COLO668 (cell line): Measurements from ENCODE around the gene CDK6.
"Not testable (repeated sequence)": the region's sequence is repeated elsewhere in the genome, so short reads cannot be mapped to it uniquely, and the experiment has no call there.

ENCODE experiments used
- DNase-seq: peaks from one replicate; lab custom pipeline; 2025; ENCODE audit not compliant: unreplicated experiment; lab: John Stamatoyannopoulos, UW

CDK6 gene

DNA sequence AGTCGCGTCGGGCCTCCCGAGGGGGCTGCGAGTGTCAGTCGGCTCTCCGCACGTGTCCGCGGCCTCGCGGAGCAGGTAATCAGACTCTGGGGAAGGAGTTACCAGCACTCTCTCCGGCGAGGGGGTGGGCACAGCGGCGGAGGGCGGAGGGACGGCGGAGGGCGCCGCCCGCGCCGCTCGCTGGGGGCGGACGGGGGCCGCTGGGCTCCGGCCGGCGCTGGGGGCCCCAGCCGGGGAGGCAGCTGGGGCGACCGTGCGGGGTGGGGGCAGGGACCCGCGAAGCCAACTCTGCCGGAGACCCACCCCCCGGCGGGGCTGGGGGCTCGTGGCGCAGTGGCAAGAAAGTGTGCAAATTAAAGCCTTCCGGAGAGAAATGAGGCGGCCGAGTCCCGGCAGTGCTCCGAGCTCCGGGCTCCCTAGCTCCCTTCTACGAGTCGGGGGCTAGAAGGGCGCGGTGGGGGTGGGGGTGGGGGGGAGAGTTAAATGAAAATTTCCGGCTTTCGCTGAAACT, at the start of gene CDK6:
Gene CDK6 (minus strand): TSS at position 85 of the 511 bp plus-strand sequence. CDS start 3,250 bp downstream, outside the sequence.
- peak; percentile 17 for DNase-seq

DNA sequence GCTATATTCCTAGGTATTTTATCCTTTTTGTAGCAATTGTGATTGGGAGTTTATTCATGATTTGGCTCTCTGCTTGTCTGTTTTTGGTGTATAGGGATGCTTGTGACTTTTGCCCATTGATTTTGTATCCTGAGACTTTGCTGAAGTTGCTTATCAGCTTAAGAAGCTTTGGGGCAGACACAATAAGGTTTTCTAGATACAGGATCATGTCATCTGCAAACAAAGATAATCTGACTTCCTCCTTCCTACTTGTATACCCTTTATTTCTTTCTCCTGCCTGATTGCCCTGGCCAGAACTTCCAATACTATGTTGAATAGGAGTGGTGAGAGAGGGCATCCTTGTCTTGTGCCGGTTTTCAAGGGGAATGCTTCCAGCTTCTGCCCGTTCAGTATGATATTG, 49.7 kb upstream of the CDK6 start:
- DNase-seq, result not testable (repeated sequence)

DNA sequence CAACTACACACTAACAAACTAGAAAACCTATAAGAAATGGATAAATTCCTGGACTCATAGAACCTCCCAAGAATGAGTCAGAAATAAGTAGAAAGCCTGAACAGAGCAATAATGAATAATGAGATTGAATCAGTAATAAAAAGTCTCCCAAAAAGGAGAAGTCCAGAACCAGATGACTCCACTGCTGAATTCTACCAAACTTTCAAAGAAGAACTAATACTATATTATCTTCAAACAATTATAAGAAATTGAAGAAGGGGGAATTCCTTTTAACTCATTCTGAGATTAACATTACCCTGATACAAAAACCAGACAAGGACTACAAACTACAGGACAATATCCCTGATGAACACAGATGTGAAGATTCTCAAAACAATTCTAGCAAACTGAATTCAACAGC, 47.8 kb upstream of the CDK6 start:
- no peak for DNase-seq

DNA sequence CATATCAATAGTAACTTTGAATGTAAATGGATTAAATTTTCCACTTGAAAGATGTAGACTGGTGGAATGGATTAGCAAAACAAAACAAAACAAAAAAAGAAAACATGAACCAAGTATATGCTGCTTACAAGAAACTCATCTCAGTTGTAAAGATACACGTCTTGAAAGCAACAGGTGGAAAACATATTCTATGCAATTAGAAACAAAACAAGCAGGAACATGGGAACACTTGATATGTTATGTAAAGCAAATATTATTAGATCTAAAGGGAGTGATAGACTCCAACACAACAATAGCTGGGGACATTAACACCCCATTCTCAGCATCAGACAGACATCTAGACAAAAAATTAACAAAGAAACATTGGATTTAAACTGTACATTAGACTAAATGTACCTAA, 46.4 kb upstream of the CDK6 start:
- DNase-seq, result no peak

DNA sequence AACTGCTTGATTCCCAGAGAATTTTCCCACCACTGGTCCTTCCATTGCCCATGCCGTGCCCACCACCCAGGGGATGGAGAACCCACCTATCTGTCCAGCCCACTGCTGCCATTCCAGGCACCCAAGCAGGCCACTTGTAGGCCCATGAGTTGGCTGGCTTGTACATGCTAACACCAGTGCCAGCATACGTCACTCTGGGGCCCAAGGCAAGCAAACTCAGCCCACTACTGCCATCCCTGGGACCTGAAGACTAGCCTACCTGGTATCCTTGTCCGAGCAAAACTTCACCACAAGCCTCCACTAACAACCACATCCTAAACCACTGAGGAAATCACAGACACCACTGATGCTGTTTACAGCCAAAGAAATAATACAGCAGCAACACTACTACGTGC, 44.7 kb upstream of the CDK6 start:
- DNase-seq, result no peak

DNA sequence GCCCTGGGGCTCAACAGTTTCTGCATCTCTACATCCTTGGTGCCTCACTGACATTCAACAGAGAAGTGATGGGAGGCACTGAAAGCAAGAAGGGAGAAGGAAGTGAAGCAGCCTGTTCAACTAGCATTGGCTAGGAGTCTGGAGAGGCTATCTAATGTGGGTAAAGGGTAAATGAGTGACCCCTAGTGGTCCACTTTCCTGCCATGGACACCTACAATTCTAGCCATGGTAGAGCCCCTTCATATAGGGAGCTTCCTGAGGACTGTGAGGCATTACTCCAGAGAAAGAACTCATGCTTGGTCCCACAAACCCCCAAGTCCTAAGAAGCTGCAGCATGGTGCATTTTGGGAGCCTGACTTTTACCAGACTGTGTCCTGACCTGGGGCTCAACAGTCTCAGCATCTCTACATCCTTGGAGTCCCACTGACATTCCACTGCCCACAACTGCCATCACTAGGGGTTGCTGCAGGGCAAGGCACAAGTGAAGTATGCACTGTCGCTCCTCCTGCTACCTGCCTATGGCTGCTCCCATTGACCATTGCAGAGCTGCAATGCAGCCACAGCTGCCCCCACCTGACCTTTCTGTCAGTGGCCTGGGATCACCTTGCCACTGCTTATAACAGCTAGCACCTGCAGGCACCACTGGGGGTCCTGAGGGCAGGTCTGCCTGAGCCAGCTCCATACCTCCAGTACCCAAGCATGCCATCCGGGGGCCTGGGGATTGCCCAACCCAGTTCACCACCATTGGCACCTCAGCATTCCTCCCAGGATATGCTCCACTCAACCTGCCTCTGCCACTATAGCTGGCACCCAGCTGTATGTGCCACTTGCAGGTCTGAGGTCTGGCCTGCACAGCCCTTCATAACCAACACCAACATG, 44.1 kb upstream of the CDK6 start:
- no peak for DNase-seq

DNA sequence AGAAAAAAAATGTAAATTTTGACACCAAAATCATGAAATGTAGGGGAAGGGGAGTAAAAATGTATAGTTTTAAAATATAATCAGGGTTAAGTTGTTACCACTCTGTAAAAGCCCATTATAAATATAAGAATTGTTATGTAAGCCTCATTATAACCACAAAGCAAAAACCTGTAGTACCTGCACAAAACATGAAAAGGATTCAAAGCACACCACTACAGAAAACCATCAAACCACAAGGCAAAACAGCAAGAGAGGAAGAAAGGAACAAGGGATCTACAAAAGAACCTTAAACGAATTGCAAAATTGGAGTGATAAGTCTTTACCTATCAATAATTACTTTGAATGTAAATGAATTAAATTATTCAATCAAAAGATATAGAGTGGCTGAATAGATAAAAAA, 41.0 kb upstream of the CDK6 start:
- no peak for DNase-seq

DNA sequence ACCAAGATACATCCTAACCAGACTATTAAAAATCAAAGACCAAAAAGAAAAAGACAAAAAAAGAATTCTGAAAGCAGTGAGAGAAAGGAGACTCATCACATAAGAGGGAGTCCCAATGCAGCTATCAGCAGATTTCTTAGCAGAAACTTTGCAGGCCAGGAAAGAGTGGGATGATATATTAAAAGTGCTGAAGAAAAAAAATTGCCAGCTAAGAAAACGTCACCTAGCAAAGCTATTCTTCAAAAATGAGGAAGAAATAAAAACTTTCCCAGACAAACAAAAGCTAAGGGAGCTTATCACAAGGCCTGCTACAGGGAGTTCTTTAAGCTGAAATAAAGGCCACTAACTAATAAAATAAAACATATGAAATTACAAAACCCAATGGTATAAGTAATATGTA, 40.5 kb upstream of the CDK6 start:
- DNase-seq, result no peak

DNA sequence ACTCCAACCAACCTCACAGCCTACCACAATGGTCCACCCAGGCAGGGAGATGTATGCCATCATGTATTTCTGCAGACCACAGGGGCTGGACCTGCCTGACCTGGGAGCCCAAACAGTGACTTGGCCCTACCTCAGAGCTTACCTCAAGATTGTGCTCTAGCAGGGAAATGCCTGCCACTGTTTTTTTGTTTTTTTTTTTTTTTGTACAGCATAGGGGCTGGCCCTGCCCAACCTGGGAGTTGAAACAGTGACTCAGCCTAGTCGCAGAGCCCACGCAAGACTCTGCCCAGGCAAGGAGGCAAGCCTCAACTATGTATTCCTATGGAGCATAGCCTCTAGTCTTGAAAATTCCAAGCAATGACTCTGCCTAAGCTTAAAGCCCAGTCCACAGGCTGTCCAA, 39.3 kb upstream of the CDK6 start:
- no peak for DNase-seq

DNA sequence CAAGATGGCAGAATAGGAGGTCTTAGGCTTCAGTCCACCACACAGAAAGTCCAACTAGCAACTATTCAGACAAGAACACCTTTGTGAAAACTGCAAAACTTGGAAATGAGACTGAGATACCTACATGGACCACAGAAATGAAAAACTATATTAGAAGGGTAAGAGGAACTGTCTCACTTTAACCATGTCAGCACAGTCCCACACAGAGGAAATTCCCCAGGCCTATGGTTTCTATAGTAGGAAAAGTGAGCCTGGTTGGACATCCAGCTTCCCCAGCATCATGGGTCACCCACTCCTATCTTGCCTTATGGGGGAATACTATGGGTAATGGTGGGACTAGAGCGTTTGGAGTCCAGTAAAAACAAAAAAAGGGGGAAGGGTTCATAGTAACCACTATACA, 38.8 kb upstream of the CDK6 start:
- DNase-seq, result no peak

DNA sequence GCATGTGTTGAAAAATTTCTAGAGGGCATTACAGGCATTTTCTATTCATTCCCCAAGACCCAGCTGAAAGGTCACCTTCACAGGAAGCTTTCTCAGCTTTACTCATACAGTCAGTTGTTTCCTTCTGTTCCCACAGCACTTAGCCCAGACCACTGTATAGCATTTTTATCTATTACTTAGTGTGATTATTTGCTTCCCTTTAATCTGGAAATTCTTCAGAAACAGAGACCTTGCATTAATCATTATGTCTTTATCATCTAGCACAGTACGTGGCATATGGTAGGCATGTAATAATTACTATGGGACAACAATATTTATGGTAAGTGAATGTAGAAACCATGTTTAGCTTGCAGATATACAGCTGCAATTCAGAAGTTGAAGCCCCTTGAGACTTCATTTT, 38.2 kb upstream of the CDK6 start:
- no peak for DNase-seq

DNA sequence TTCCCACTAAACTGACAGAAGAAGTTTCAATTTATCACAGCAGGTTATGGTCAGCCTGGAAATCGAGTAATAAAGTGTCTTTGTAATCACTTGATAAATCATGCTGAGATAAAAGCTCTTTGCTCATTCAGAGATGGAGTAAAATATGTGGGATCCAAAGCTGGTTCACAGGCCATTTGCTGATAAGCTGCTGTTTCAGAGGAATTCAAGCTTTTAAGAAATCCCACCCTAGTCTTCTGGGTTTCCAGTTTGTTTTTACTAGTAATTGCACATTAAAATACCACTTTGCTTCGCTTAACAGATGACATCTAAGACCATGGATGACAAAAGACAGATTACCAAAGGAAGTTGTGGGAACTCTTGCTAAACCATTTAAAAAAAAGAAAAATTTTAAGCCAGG, 37.4 kb upstream of the CDK6 start:
- no peak for DNase-seq

DNA sequence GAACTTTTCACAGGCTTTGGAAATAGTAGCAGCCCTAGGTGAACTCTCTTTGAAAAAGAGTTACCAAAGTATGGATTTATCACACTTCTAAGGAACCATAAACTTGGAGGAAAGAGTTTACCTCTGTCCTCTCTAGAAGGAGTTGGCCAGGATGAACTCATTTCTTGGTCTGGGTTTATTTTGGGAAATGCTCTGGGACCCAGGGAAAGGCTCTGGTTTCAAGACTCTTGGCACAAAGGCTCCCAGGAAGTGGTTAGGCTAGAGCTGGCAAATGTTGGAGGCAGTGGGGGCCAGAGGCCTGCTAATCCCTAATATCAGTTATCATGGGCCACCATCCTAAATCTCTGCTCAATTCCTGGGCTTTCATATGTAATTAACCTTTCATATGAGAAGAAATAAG, 36.3 kb upstream of the CDK6 start:
- DNase-seq, result no peak

DNA sequence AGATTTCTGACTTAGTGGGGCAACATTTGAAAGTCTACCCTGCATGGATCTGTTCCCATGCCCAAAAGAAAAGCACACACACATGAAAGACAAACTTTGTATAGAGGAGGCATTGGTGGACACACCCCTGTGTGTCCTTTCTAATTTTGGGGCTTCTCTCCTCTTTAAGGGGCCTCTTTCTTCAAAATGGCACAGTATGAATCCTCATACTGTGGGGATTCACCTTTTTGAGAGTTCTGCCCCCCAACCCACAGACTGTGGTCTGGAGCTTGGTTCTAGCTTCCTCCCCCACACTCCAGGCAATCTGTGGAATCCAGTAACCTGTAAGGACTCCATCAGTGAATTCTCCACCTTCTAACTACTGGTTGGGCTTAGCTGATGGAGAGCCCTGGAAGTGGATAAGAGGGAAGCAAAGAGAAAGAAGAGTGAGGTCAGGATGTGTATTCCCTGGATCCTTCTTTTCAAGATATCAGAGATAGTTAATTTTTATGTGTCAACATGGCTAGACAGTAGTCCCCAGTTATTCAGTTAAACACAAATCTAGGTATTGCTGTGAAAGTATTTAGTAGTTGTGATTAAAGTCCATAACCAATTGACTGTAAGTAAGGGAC, 32.4 kb upstream of the CDK6 start:
- no peak for DNase-seq

DNA sequence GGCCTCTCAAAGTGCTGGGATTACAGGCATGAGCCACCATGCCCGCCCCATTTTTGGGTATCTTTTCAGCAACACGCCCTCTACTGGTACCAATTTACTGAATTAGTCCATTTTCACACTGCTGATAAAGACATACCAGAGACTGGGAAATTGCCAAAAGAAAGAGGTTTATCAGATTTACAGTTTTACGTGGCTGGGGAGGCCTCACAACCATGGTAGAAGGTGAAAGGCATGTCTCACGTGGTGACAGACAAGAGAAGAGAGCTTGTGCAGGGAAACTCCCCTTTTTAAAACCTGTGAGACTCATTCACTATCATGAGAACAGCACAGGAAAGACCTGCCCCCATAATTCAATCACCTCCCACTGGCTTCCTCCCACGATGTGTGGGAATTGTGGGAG, 27.8 kb upstream of the CDK6 start:
- not testable (repeated sequence) for DNase-seq

DNA sequence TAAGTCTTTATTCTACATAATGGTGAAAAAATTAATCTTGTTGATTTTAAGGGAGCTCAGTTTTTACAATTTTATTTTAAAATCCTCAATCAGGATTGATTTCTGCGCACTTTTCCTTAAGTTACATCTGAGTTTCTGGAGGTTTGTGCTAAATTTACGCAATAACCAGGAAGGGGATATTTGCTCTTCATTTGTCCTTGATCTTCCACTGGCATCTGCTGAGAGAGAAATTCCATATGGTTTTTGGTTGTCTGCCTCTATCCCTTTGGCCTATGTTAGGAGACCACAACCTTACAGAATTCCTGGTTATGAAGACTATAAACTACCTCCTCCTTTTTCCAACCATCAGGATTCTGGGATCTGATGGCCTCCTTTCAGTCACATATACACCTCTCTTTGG, 20.1 kb upstream of the CDK6 start:
- DNase-seq, result no peak

DNA sequence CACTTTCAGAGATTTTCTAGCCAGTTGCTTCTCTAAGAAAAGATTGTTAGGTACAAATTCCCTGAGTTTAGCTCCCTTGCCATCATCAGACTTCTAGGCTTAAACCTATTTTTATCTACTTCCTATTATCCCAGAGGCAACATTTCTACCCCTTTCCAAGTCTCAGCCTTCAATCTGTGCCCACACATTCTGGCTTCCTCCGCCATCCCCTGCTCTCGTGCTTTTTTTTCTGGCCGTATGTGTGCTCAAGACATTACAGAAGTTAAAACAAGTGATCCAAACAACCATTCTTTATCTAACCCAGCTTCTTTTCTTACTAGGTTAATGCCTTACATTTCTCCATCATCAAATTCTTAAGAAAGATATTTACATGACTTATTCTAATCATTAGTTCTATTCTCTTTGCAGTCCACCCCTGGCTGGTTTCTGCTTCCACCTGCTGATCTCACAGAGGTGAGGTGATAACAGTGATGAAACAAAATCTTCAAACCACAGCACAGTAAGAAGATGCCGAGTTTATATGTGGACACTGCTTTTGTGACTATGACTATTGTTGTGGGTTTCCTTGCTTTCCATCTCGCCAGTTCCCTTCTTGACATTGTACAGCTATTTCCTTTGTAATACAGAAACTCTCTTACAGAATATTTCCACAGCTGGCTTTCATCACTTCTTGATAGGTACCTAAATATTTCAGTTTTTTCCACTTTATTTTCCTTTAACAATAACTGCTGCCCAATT, 18.3 kb upstream of the CDK6 start:
- DNase-seq, result no peak

DNA sequence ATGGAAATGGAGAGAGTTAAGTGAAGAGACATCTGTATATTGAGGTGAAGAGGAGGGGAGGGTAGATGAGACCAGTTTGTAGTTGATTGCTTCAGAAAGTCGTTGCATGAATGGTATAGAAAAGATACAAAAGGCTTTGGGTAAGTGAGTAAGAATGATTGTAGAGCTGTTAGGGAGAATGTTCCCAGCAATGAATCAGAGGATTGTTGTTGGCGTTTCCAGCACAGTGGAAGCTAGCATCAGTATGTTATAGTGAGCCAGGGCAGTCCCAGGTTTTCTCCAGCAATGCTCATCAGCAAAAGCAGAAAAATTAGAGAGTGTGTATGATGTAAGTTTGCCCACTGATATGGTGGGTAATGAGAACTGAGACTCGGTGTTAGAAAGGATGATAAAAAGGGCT, 15.4 kb upstream of the CDK6 start:
- no peak for DNase-seq

DNA sequence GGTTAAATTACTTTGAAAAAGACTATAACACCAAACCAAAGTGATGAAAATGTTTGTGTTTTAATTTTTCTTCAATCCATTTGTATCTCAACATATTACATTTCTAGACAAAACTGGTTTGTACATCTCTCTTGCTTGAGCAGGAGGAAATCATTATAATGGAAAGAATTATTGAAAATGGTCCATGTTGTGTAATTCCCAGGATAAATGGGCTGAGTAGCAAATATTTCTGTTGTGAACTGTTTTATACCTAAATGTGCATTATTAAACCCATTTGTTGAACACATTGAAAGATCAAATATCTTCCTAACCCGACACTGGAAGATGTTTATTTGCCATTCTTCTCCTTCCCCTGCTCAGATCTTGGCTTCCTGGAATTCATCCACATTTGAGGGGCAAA, 14.1 kb upstream of the CDK6 start:
- no peak for DNase-seq

DNA sequence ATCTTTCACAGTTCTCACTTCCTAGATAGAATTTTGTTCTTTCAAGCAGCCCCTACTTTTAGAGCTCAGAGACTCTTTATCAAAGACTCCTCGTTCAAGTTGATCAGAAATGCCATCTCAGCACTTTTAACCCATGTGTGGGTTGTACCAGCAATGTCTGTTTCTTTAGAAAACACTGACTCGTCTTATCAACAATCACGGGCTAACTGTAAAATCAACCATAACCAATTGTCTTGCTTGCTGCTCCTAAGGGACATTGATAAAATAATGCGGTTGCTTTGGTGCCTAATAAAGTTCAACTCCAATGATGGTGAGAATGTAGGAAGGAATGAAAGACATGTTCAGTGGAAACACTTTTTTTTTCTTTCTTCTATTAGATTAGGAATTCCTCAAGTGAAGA, 12.9 kb upstream of the CDK6 start:
- DNase-seq, result no peak

DNA sequence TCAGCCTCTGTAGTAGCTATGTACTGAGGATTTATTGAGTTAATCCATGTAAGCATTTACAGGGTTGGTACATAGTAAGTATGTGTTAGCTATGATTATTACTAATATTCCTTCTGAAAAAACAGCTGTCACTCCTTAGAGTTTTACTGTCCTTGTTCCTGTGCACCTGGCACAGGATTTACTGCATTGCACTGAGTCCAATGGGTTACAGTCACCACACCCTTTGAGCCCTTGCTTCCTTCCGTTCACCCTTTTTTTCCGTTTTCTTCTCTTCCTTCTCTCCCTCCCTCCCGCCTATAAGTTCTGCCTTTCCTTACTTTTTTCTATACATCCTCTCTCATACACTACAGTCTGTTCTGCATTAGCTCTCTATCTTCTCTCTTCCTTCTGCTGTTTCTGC, 12.5 kb upstream of the CDK6 start:
- DNase-seq, result no peak

DNA sequence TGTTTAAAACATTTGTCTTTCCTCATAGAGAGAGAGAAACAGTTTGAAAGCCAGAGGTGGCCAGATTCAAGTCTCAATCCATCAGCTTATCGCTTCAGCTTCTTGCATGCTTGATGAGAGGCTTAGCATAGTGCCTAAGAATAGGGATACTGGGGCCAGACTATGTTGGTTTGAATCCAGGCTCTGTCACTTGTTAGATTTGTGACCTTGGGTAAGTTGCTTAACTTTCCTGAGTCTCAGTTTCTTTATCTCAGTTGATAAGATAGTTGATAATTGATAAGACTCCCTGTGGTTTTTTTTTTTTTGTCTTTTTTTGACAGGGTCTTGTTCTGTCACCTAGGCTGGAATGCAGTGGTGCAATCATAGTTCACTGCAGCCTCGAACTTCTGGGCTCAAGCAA, 12.1 kb upstream of the CDK6 start:
- no peak for DNase-seq
